Astrocyte (in vitro differentiated cells and primary cell): ENCODE results near the gene SDK1.

ENCODE experiments used
- EZH2 ChIP-seq: IDR thresholded peaks from 2 replicates; pipeline ENCODE4 v1.6.1; 2012; ENCODE audit warnings: mild to moderate bottlenecking, low read length, inconsistent platforms; ENCODE audit not compliant: insufficient read depth
- TF ChIP-seq, protein P1 (sequence below): IDR thresholded peaks from 2 replicates; pipeline ENCODE4 v1.5.1; 2011; ENCODE audit warnings: low read depth, mild to moderate bottlenecking, inconsistent platforms, low read length, moderate library complexity; ENCODE audit not compliant: insufficient read depth

DNA sequence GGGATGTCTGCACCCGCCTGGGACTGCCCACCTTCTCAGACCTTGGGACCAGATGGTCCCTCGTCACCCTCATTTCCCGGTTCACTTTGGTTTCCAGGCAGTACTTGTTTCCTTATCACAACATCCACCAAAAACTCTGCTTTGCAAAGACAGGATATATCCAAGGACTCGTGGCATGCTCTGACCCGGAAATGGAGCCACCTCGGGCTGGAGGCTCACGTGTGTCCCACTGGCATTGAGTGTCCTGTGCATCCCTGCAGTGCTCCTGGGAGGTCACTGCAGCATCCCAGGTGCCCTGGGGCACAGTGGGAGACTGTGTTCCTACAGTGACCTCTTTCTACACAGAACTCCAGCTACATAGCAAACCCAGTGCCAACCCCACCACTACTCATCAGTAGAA lies 769.2 kb downstream of the SDK1 start:
- no peak for TF ChIP-seq EZH2
- TF ChIP-seq, protein P1, sequence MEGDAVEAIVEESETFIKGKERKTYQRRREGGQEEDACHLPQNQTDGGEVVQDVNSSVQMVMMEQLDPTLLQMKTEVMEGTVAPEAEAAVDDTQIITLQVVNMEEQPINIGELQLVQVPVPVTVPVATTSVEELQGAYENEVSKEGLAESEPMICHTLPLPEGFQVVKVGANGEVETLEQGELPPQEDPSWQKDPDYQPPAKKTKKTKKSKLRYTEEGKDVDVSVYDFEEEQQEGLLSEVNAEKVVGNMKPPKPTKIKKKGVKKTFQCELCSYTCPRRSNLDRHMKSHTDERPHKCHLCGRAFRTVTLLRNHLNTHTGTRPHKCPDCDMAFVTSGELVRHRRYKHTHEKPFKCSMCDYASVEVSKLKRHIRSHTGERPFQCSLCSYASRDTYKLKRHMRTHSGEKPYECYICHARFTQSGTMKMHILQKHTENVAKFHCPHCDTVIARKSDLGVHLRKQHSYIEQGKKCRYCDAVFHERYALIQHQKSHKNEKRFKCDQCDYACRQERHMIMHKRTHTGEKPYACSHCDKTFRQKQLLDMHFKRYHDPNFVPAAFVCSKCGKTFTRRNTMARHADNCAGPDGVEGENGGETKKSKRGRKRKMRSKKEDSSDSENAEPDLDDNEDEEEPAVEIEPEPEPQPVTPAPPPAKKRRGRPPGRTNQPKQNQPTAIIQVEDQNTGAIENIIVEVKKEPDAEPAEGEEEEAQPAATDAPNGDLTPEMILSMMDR: no peak
